ENCODE measurements around the gene TAS2R40. TPM values are rescaled to one million over a fixed set of nuclear protein-coding genes. Genes with fewer than 3 reads are reported as not detected.

Gene TAS2R40
- total and polyA plus RNA-seq, 10 of the 15 experiments (the other 5 are each of a cell fraction or from before 2014, with no cell fraction given) = not detected

GRCh38 chr7:143221286-143221685 is 551 bp upstream of the TAS2R40 start:
- in situ Hi-C loops (cut with MboI) (no loop called here), intact Hi-C loops (cut with micrococcal nuclease; ENCODE audit: unreplicated experiment) (no loop called here)
- no peaks in the 10 kb centered on the region for H3K79me2 ChIP-seq (ENCODE audit: control insufficient read depth, insufficient read depth, low read length)
- BruUV-seq (replicated peaks) = no TSS peak
- no peaks in the 10 kb centered on the region for H3K4me1 ChIP-seq (ENCODE audit: control insufficient read depth, insufficient read depth, low read length)
- H3K27ac ChIP-seq (ENCODE audit: control insufficient read depth, insufficient read depth) = no peak overlapping the region
- no peaks in the 10 kb centered on the region for H3K9me3 ChIP-seq (replicated peaks; ENCODE audit: control insufficient read depth, insufficient read depth, low read length)
- peaks cover 0 to 6% of the 10 kb centered on the region in 2 experiments for H3K27me3 ChIP-seq (replicated peaks in 1 of 2; ENCODE audit: control insufficient read depth in 2 of 2, insufficient read depth in 2 of 2, low read length in 1 of 2)
- RAD21 ChIA-PET (ENCODE audit: unreplicated experiment) = interaction anchor here (2.8 kb wide), 1 partner anchor 212 kb away, joined by 10 read pairs; no protein-coding TSS in a partner anchor
- TF ChIP-seq ASH2L (IDR thresholded peaks at IDR 0.05; ENCODE audit: borderline replicate concordance, low read depth) (no peak), EGR1 (IDR thresholded peaks at IDR 0.05; ENCODE audit: borderline replicate concordance in 1 of 2, low read depth in 2 of 2, low read length in 2 of 2) (no peak), CBX3 (IDR thresholded peaks at IDR 0.05; ENCODE audit: borderline replicate concordance, low read depth) (no peak), ATF3 (IDR thresholded peaks at IDR 0.05; ENCODE audit: borderline replicate concordance, extremely low read depth, low read depth, low read length) (no peak), GATAD2B (conservative IDR thresholded peaks at IDR 0.05; ENCODE audit: low read depth) (no peak), SRF (IDR thresholded peaks at IDR 0.05; ENCODE audit: low read depth in 2 of 2, low read length in 2 of 2) (no peak), PBX3 (IDR thresholded peaks at IDR 0.05; ENCODE audit: insufficient replicate concordance, low read depth, low read length) (no peak), NRF1 (conservative IDR thresholded peaks at IDR 0.05; ENCODE audit: low read depth, low read length) (no peak), REST (IDR thresholded peaks at IDR 0.05; ENCODE audit: low read depth, low read length) (no peak), RAD21 (IDR thresholded peaks at IDR 0.05; ENCODE audit: insufficient read depth, low read depth, low read length) (no peak), ZBTB4 (CRISPR knock-in tag; IDR thresholded peaks at IDR 0.05) (no peak)
- no peak overlapping the region for H3K4me2 ChIP-seq (ENCODE audit: control insufficient read depth, insufficient read depth)
- SMC1A ChIA-PET (ENCODE audit: uncharacterized antibody, unreplicated experiment) = interaction anchor here (1.1 to 2.2 kb wide), 3 partner anchors 19 to 220 kb away, joined by 4 to 7 read pairs (median 5); no protein-coding TSS in a partner anchor
- WGBS (ENCODE audit: insufficient coverage, insufficient replicate concordance, low lambda C conversion rate, missing lambda C conversion rate) = 0% methylated on average over 2 of the region's 2 CpGs
- no peak for ATAC-seq
- H3K36me3 ChIP-seq (ENCODE audit: control insufficient read depth in 2 of 2, insufficient read depth in 2 of 2, low read length in 1 of 2) = no peaks in the 10 kb centered on the region
- no peak for DNase-seq (ENCODE audit: low read depth, low spot score)
- CTCF ChIA-PET = interaction anchor here (0.7 to 11.5 kb wide), 2 partner anchors 213 to 515 kb away, joined by 3 to 434 read pairs; no protein-coding TSS in a partner anchor
- no peak overlapping the region for H3K9ac ChIP-seq (ENCODE audit: control insufficient read depth, insufficient read depth, low read length)
- H4K20me1 ChIP-seq (ENCODE audit: control insufficient read depth, insufficient read depth) = no peaks in the 10 kb centered on the region
- no peak overlapping the region for H3K4me3 ChIP-seq
- POLR2A ChIA-PET = no interaction called here
- no peak overlapping the region for H2AFZ ChIP-seq (ENCODE audit: control insufficient read depth, low read depth, low read length)
- FAIRE-seq = no peak
